GM19099 (cell line): ENCODE results near the gene IFT25.

Experiments used
- POLR2A ChIP-seq: IDR thresholded peaks from 3 replicates; pipeline ENCODE4 v1.6.1; 2011; ENCODE audit warnings: low read depth; ENCODE audit not compliant: insufficient read length; ENCODE audit errors: extremely low read depth

The IFT25 gene

GRCh38 chr1:53962395-53962794, 16.9 kb upstream of the IFT25 start:
- no peak for TF ChIP-seq POLR2A

GRCh38 chr1:53959664-53960250, 14.3 kb upstream of the IFT25 start:
- TF ChIP-seq POLR2A: no peak

GRCh38 chr1:53957194-53957818, 11.8 kb upstream of the IFT25 start:
- TF ChIP-seq POLR2A: no peak

GRCh38 chr1:53956308-53957168, 11.0 kb upstream of the IFT25 start:
- no peak for TF ChIP-seq POLR2A

- TF ChIP-seq POLR2A: no peak
Observed at GRCh38 chr1:53954128-53954527, 8.6 kb upstream of the IFT25 start.

GRCh38 chr1:53951697-53952096, 6.2 kb upstream of the IFT25 start:
- TF ChIP-seq POLR2A: no peak

- TF ChIP-seq POLR2A: no peak
Observed at GRCh38 chr1:53949023-53949990, 3.8 kb upstream of the IFT25 start.

GRCh38 chr1:53948291-53948690, 2.8 kb upstream of the IFT25 start:
- no peak for TF ChIP-seq POLR2A

- no peak for TF ChIP-seq POLR2A
Observed at GRCh38 chr1:53947172-53947907, 1.8 kb upstream of the IFT25 start.

GRCh38 chr1:53946252-53947171, 1.0 kb upstream of the IFT25 start, which contains the start of gene LRRC42:
Gene LRRC42 (plus strand): TSS chr1:53946350. CDS start chr1:53952000, 5,650 bp downstream.
- peak; percentile 40 for TF ChIP-seq POLR2A

GRCh38 chr1:53945183-53945432, 391 bp downstream of the IFT25 start:
- no peak for TF ChIP-seq POLR2A

GRCh38 chr1:53944469-53945182, 873 bp downstream of the IFT25 start:
- TF ChIP-seq POLR2A: no peak

- TF ChIP-seq POLR2A: no peak
Observed at GRCh38 chr1:53943490-53944043, 1.9 kb downstream of the IFT25 start.

- no peak for TF ChIP-seq POLR2A
Observed at GRCh38 chr1:53943090-53943489, 2.4 kb downstream of the IFT25 start.
